NOMO-1 treated with dmso at 0.1 percent for 144 hours (cell line): ENCODE results near the gene WNT4.

Experiments used
- DNase-seq: peaks from one replicate; lab custom pipeline; 2025; ENCODE audit not compliant: unreplicated experiment; lab: John Stamatoyannopoulos, UW

Gene WNT4

GRCh38 chr1:22143065-22144033 is at the start of gene WNT4:
Gene WNT4 (minus strand): TSS chr1:22143097. CDS start chr1:22142922, 175 bp downstream.
- no peak for DNase-seq

GRCh38 chr1:22190731-22191130 is 47.8 kb upstream of the WNT4 start:
- DNase-seq = no peak

- DNase-seq = no peak
Observed at GRCh38 chr1:22190251-22190650, 47.4 kb upstream of the WNT4 start.

GRCh38 chr1:22189619-22190018 is 46.7 kb upstream of the WNT4 start:
- no peak for DNase-seq

- no peak for DNase-seq
Observed at GRCh38 chr1:22188914-22189313, 46.0 kb upstream of the WNT4 start.

GRCh38 chr1:22188436-22188835 is 45.5 kb upstream of the WNT4 start:
- DNase-seq = no peak

GRCh38 chr1:22186311-22186710 is 43.4 kb upstream of the WNT4 start:
- DNase-seq = no peak

- no peak for DNase-seq
Observed at GRCh38 chr1:22184892-22185612, 42.2 kb upstream of the WNT4 start.

- no peak for DNase-seq
Observed at GRCh38 chr1:22184454-22184853, 41.6 kb upstream of the WNT4 start.

GRCh38 chr1:22182715-22183114 is 39.8 kb upstream of the WNT4 start:
- DNase-seq = no peak

- no peak for DNase-seq
Observed at GRCh38 chr1:22179197-22179803, 36.4 kb upstream of the WNT4 start.

- DNase-seq = no peak
Observed at GRCh38 chr1:22177354-22178003, 34.6 kb upstream of the WNT4 start.

GRCh38 chr1:22176258-22176657 is 33.4 kb upstream of the WNT4 start:
- DNase-seq = no peak

GRCh38 chr1:22174446-22175220 is 31.7 kb upstream of the WNT4 start:
- no peak for DNase-seq

- no peak for DNase-seq
Observed at GRCh38 chr1:22171951-22172715, 29.2 kb upstream of the WNT4 start.

GRCh38 chr1:22169816-22170215 is 26.9 kb upstream of the WNT4 start:
- no peak for DNase-seq

GRCh38 chr1:22168412-22168973 is 25.6 kb upstream of the WNT4 start:
- no peak for DNase-seq

GRCh38 chr1:22166439-22166838 is 23.5 kb upstream of the WNT4 start:
- no peak for DNase-seq
